Measurements from ENCODE around the gene ROBO2.

Gene ROBO2

GRCh38 chr3:77262361-77262760 is 222.5 kb downstream of the ROBO2 start:
- TF ChIP-seq, protein P1, sequence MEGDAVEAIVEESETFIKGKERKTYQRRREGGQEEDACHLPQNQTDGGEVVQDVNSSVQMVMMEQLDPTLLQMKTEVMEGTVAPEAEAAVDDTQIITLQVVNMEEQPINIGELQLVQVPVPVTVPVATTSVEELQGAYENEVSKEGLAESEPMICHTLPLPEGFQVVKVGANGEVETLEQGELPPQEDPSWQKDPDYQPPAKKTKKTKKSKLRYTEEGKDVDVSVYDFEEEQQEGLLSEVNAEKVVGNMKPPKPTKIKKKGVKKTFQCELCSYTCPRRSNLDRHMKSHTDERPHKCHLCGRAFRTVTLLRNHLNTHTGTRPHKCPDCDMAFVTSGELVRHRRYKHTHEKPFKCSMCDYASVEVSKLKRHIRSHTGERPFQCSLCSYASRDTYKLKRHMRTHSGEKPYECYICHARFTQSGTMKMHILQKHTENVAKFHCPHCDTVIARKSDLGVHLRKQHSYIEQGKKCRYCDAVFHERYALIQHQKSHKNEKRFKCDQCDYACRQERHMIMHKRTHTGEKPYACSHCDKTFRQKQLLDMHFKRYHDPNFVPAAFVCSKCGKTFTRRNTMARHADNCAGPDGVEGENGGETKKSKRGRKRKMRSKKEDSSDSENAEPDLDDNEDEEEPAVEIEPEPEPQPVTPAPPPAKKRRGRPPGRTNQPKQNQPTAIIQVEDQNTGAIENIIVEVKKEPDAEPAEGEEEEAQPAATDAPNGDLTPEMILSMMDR (conservative IDR thresholded peaks at IDR 0.05; ENCODE audit: low read depth, low read length) = no peak
- no peak for DNase-seq (ENCODE audit: low read depth)
- no peak overlapping the region for H3K4me3 ChIP-seq (ENCODE audit: low read length)

DNA sequence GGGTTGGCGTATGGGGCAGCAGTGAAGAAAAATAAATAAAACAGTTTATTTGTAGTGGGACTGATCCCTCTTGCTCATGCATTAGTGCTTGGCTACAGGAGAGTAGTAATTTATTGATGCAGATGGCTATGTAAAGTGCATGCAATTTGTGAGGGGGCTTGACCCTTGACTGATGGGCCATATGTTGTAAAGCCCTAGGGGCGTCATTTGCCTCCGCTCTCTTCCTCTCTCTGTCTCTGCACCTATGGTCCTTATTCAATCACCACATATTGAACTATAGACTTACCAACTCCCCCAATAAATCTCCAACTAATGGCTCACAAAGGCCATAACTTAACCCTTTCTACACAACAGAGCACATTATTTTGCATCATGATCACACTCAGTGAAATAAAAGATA is 227.7 kb downstream of the ROBO2 start:
- H3K4me3 ChIP-seq (ENCODE audit: low read length) = no peak overlapping the region
- TF ChIP-seq, protein P1 (conservative IDR thresholded peaks at IDR 0.05; ENCODE audit: low read depth, low read length) = no peak
- no peak for DNase-seq (ENCODE audit: low read depth)

- TF ChIP-seq, protein P1 (conservative IDR thresholded peaks at IDR 0.05; ENCODE audit: low read depth, low read length) = no peak
- H3K4me3 ChIP-seq (ENCODE audit: low read length) = no peak overlapping the region
- DNase-seq (ENCODE audit: low read depth) = no peak
Measured at GRCh38 chr3:77271306-77271705, 231.4 kb downstream of the ROBO2 start.

GRCh38 chr3:77271711-77272110 is 231.8 kb downstream of the ROBO2 start:
- no peak for DNase-seq (ENCODE audit: low read depth)
- H3K4me3 ChIP-seq (ENCODE audit: low read length) = no peak overlapping the region
- TF ChIP-seq, protein P1 (conservative IDR thresholded peaks at IDR 0.05; ENCODE audit: low read depth, low read length) = no peak

DNA sequence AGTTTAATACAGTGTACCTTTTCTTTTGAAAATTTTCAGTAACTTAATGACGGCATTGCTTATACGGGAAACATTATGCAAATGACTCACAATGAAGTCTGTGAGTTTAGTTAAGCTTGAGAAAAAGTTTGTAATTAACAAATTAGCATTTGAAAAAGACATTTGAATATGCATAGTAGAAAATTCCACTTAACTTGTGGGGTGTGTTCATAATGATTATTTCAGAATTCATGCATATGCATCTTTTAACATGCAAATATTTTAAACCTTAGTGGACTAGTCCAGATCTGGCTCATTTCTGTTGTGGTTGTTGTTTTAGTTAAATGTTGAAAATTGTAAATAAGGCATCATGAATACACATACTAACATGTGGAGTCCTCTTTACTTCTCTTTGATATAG is 239.4 kb downstream of the ROBO2 start:
- TF ChIP-seq, protein P1 (conservative IDR thresholded peaks at IDR 0.05; ENCODE audit: low read depth, low read length) = no peak
- DNase-seq (ENCODE audit: low read depth) = no peak
- H3K4me3 ChIP-seq (ENCODE audit: low read length) = no peak overlapping the region

- no peak for DNase-seq (ENCODE audit: low read depth)
- TF ChIP-seq, protein P1 (conservative IDR thresholded peaks at IDR 0.05; ENCODE audit: low read depth, low read length) = no peak
- no peak overlapping the region for H3K4me3 ChIP-seq (ENCODE audit: low read length)
Measured at GRCh38 chr3:77281721-77282120, 241.8 kb downstream of the ROBO2 start.

GRCh38 chr3:77283108-77283507 is 243.2 kb downstream of the ROBO2 start:
- TF ChIP-seq, protein P1 (conservative IDR thresholded peaks at IDR 0.05; ENCODE audit: low read depth, low read length) = no peak
- DNase-seq (ENCODE audit: low read depth) = no peak

More at GRCh38 chr3:77283108-77283507, 243.2 kb downstream of the ROBO2 start:
- H3K4me3 ChIP-seq (ENCODE audit: low read length) = no peak overlapping the region
